ENCODE data around the gene ENTPD2. TPM values are rescaled to one million over a fixed set of nuclear protein-coding genes. Genes with fewer than 3 reads are reported as not detected.

Gene ENTPD2
- total and polyA plus RNA-seq, 9 of the 15 experiments (the other 6 are each of a cell fraction or from before 2014, with no cell fraction given) = 0.04 to 0.60 (median 0.14) TPM; not detected in 4

DNA sequence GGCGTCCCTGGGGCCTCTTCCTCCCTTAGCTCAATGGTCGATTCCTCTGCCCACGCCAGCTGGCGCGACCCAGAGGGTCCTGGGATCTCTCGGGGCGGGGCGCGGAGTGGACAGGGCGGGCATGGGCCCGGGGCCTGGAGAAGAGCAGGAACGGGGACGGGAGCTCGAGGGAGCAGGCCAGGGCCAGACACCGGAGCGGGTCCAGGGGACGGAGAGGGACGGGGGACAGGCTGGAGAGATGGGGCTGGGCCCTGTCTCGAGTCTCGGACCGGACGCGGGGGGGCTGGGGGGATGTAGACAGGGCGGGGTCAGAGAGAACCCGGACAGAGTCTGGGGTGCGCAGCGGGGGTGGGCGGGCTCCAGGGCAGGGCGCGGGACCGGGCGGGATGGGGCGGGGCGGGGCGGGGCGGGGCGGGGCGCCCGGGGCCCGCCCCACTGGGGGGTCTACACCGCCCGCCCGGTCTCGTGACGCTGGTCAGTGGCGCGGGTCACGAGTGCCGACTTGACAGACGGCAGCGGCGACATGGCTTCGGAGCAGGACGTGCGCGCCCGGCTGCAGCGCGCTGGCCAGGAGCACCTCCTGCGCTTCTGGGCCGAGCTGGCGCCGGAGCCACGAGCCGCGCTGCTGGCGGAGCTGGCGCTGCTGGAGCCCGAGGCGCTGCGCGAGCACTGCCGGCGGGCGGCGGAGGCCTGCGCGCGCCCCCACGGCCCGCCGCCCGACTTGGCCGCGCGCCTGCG is 23.3 kb upstream of the ENTPD2 start, which contains the start of gene UAP1L1 (continued):
- TF ChIP-seq, protein P1, sequence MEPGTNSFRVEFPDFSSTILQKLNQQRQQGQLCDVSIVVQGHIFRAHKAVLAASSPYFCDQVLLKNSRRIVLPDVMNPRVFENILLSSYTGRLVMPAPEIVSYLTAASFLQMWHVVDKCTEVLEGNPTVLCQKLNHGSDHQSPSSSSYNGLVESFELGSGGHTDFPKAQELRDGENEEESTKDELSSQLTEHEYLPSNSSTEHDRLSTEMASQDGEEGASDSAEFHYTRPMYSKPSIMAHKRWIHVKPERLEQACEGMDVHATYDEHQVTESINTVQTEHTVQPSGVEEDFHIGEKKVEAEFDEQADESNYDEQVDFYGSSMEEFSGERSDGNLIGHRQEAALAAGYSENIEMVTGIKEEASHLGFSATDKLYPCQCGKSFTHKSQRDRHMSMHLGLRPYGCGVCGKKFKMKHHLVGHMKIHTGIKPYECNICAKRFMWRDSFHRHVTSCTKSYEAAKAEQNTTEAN (CRISPR knock-in tag; IDR thresholded peaks at IDR 0.05) = no peak
- TF ChIP-seq POLR2G (IDR thresholded peaks at IDR 0.05; ENCODE audit: low read depth, low read length) (peak; percentile 3; the same call in 1 of the 2 replicates), BCL6 (CRISPR knock-in tag; IDR thresholded peaks at IDR 0.05) (no peak), CTBP1 (IDR thresholded peaks at IDR 0.05; ENCODE audit: borderline replicate concordance) (no peak), HCFC1 (IDR thresholded peaks at IDR 0.05; ENCODE audit: low read depth, low read length) (no peak), ETV5 (CRISPR knock-in tag; IDR thresholded peaks at IDR 0.05; ENCODE audit: low read depth) (no peak), DPF2 (IDR thresholded peaks at IDR 0.05) (no peak), CHD4 (IDR thresholded peaks at IDR 0.05; ENCODE audit: insufficient read depth, insufficient replicate concordance, low read depth, low read length, poor library complexity, severe bottlenecking) (no peak), RAD51 (IDR thresholded peaks at IDR 0.05; ENCODE audit: borderline replicate concordance, low read depth) (no peak), ZNF274 (IDR thresholded peaks at IDR 0.05; ENCODE audit: borderline replicate concordance, low read depth, low read length) (no peak), ZNF589 (CRISPR knock-in tag; IDR thresholded peaks at IDR 0.05; ENCODE audit: low read depth) (no peak), RCOR1 (IDR thresholded peaks at IDR 0.05; ENCODE audit: borderline replicate concordance in 1 of 2, low read depth in 2 of 2, low read length in 2 of 2) (no peak), SIN3B (IDR thresholded peaks at IDR 0.05; ENCODE audit: low read depth) (no peak), ZNF408 (CRISPR knock-in tag; IDR thresholded peaks at IDR 0.05; ENCODE audit: low read depth) (no peak), CHCHD3 (CRISPR knock-in tag; IDR thresholded peaks at IDR 0.05) (no peak), PTRF (tag; IDR thresholded peaks at IDR 0.05) (no peak), ZNF75A (CRISPR knock-in tag; IDR thresholded peaks at IDR 0.05) (no peak), RBFOX2 (IDR thresholded peaks at IDR 0.05; ENCODE audit: low read depth, low read length) (0 out of 2 replicates have a peak, but pooled peaks have one; percentile 15)
- TF ChIP-seq, protein P2, sequence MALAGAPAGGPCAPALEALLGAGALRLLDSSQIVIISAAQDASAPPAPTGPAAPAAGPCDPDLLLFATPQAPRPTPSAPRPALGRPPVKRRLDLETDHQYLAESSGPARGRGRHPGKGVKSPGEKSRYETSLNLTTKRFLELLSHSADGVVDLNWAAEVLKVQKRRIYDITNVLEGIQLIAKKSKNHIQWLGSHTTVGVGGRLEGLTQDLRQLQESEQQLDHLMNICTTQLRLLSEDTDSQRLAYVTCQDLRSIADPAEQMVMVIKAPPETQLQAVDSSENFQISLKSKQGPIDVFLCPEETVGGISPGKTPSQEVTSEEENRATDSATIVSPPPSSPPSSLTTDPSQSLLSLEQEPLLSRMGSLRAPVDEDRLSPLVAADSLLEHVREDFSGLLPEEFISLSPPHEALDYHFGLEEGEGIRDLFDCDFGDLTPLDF (CRISPR knock-in tag; IDR thresholded peaks at IDR 0.05) = no peak
- TF ChIP-seq, protein P3, sequence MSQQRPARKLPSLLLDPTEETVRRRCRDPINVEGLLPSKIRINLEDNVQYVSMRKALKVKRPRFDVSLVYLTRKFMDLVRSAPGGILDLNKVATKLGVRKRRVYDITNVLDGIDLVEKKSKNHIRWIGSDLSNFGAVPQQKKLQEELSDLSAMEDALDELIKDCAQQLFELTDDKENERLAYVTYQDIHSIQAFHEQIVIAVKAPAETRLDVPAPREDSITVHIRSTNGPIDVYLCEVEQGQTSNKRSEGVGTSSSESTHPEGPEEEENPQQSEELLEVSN (IDR thresholded peaks at IDR 0.05; ENCODE audit: borderline replicate concordance in 1 of 2, extremely low read depth in 1 of 2, insufficient read depth in 1 of 2, insufficient read length in 1 of 2, low read depth in 1 of 2, low read length in 1 of 2, poor library complexity in 1 of 2, severe bottlenecking in 1 of 2) = peak in 1 of 2 experiments; percentile 41
- TF ChIP-seq, protein P4, sequence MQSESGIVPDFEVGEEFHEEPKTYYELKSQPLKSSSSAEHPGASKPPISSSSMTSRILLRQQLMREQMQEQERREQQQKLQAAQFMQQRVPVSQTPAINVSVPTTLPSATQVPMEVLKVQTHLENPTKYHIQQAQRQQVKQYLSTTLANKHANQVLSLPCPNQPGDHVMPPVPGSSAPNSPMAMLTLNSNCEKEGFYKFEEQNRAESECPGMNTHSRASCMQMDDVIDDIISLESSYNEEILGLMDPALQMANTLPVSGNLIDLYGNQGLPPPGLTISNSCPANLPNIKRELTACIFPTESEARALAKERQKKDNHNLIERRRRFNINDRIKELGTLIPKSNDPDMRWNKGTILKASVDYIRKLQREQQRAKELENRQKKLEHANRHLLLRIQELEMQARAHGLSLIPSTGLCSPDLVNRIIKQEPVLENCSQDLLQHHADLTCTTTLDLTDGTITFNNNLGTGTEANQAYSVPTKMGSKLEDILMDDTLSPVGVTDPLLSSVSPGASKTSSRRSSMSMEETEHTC (IDR thresholded peaks at IDR 0.05) = peak; percentile 33; the same call in 1 of the 2 replicates
- TF ChIP-seq, protein P5, sequence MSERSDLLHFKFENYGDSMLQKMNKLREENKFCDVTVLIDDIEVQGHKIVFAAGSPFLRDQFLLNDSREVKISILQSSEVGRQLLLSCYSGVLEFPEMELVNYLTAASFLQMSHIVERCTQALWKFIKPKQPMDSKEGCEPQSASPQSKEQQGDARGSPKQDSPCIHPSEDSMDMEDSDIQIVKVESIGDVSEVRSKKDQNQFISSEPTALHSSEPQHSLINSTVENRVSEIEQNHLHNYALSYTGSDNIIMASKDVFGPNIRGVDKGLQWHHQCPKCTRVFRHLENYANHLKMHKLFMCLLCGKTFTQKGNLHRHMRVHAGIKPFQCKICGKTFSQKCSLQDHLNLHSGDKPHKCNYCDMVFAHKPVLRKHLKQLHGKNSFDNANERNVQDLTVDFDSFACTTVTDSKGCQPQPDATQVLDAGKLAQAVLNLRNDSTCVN (CRISPR knock-in tag; IDR thresholded peaks at IDR 0.05) = no peak

Data from K562 (cell line).